ENCODE data around the gene PRDM12.

PRDM12 gene

GRCh38 chr9:130703501-130703900 is 39.1 kb downstream of the PRDM12 start:
- no peak overlapping the region for H3K4me3 ChIP-seq (ENCODE audit: low read depth, low read length)
- TF ChIP-seq POLR2A (IDR thresholded peaks at IDR 0.05; ENCODE audit: extremely low read depth, insufficient read length): no peak
- TF ChIP-seq CTCF (IDR thresholded peaks at IDR 0.05; ENCODE audit: low read depth, low read length): no peak
- TF ChIP-seq MAX (IDR thresholded peaks at IDR 0.05; ENCODE audit: low read depth, low read length): no peak
- TF ChIP-seq MYC (IDR thresholded peaks at IDR 0.05; ENCODE audit: low read depth, low read length): no peak
- DNase-seq (ENCODE audit: low read depth): no peak

- TF ChIP-seq MYC (IDR thresholded peaks at IDR 0.05; ENCODE audit: low read depth, low read length): no peak
- TF ChIP-seq CTCF (IDR thresholded peaks at IDR 0.05; ENCODE audit: low read depth, low read length): peak; percentile 57
- H3K4me3 ChIP-seq (ENCODE audit: low read depth, low read length): no peak overlapping the region
- DNase-seq (ENCODE audit: low read depth): peak; percentile 77
Measured at GRCh38 chr9:130707225-130707976, 43.0 kb downstream of the PRDM12 start.

- H3K4me3 ChIP-seq (ENCODE audit: low read depth, low read length): no peak overlapping the region
- no peak for DNase-seq (ENCODE audit: low read depth)
- TF ChIP-seq CTCF (IDR thresholded peaks at IDR 0.05; ENCODE audit: low read depth, low read length) (no peak), MYC (IDR thresholded peaks at IDR 0.05; ENCODE audit: low read depth, low read length) (no peak), POLR2A (IDR thresholded peaks at IDR 0.05; ENCODE audit: extremely low read depth, insufficient read length) (no peak), MAX (IDR thresholded peaks at IDR 0.05; ENCODE audit: low read depth, low read length) (no peak)
Measured at GRCh38 chr9:130710822-130711352, 46.5 kb downstream of the PRDM12 start.

- DNase-seq (ENCODE audit: low read depth): no peak
- no peak for TF ChIP-seq CTCF (IDR thresholded peaks at IDR 0.05; ENCODE audit: low read depth, low read length)
- TF ChIP-seq MYC (IDR thresholded peaks at IDR 0.05; ENCODE audit: low read depth, low read length): no peak
- no peak for TF ChIP-seq POLR2A (IDR thresholded peaks at IDR 0.05; ENCODE audit: extremely low read depth, insufficient read length)
- no peak for TF ChIP-seq MAX (IDR thresholded peaks at IDR 0.05; ENCODE audit: low read depth, low read length)
- no peak overlapping the region for H3K4me3 ChIP-seq (ENCODE audit: low read depth, low read length)
Measured at GRCh38 chr9:130711469-130711868, 47.1 kb downstream of the PRDM12 start.

GRCh38 chr9:130712564-130713285 is 48.3 kb downstream of the PRDM12 start:
- peak overlapping the region; percentile 65 for H3K4me3 ChIP-seq (ENCODE audit: low read depth, low read length)
- DNase-seq (ENCODE audit: low read depth): peak; percentile 99
- TF ChIP-seq MYC (IDR thresholded peaks at IDR 0.05; ENCODE audit: low read depth, low read length) (no peak), CTCF (IDR thresholded peaks at IDR 0.05; ENCODE audit: low read depth, low read length) (no peak), POLR2A (IDR thresholded peaks at IDR 0.05; ENCODE audit: extremely low read depth, insufficient read length) (peak; percentile 37), MAX (IDR thresholded peaks at IDR 0.05; ENCODE audit: low read depth, low read length) (peak; percentile 36; the same call in 1 of the 2 replicates)

Measured in NB4 (cell line).